ENCODE measurements around the gene PITPNC1. TPM values are rescaled to one million over a fixed set of nuclear protein-coding genes. Genes with fewer than 3 reads are reported as not detected.

The PITPNC1 gene
- total RNA-seq, 1 donor, result 25.7 TPM

- H3K4me3 ChIP-seq (ENCODE audit: low read depth, low read length), result no peak overlapping the region
- DNase-seq (ENCODE audit: low read depth), result peak; percentile 13
Measured at GRCh38 chr17:67633751-67634211, 256.7 kb downstream of the PITPNC1 start.

GRCh38 chr17:67635681-67636080 is 258.6 kb downstream of the PITPNC1 start:
- DNase-seq (ENCODE audit: low read depth), result peak; percentile 20
- TF ChIP-seq CTCF (IDR thresholded peaks at IDR 0.05; ENCODE audit: insufficient read depth, low read length), result no peak
- no peak overlapping the region for H3K4me3 ChIP-seq (ENCODE audit: low read depth, low read length)

More at GRCh38 chr17:67633751-67634211, 256.7 kb downstream of the PITPNC1 start:
- no peak for TF ChIP-seq CTCF (IDR thresholded peaks at IDR 0.05; ENCODE audit: insufficient read depth, low read length)

- no peak for DNase-seq (ENCODE audit: low read depth)
- TF ChIP-seq CTCF (IDR thresholded peaks at IDR 0.05; ENCODE audit: insufficient read depth, low read length), result no peak
Measured at GRCh38 chr17:67636312-67636711, 259.2 kb downstream of the PITPNC1 start.

GRCh38 chr17:67636834-67637520 is 259.9 kb downstream of the PITPNC1 start:
- no peak for TF ChIP-seq CTCF (IDR thresholded peaks at IDR 0.05; ENCODE audit: insufficient read depth, low read length)
- DNase-seq (ENCODE audit: low read depth), result no peak
- H3K4me3 ChIP-seq (ENCODE audit: low read depth, low read length), result no peak overlapping the region

More at GRCh38 chr17:67636312-67636711, 259.2 kb downstream of the PITPNC1 start:
- H3K4me3 ChIP-seq (ENCODE audit: low read depth, low read length), result no peak overlapping the region

- DNase-seq (ENCODE audit: low read depth), result no peak
- no peak overlapping the region for H3K4me3 ChIP-seq (ENCODE audit: low read depth, low read length)
- TF ChIP-seq CTCF (IDR thresholded peaks at IDR 0.05; ENCODE audit: insufficient read depth, low read length), result no peak
Measured at GRCh38 chr17:67637901-67638641, 261.0 kb downstream of the PITPNC1 start.

GRCh38 chr17:67638871-67639270 is 261.8 kb downstream of the PITPNC1 start:
- no peak overlapping the region for H3K4me3 ChIP-seq (ENCODE audit: low read depth, low read length)
- no peak for DNase-seq (ENCODE audit: low read depth)
- TF ChIP-seq CTCF (IDR thresholded peaks at IDR 0.05; ENCODE audit: insufficient read depth, low read length), result no peak

All from fibroblast of the aortic adventitia (primary cell).